ENCODE results near the gene FKBP15.
"Not testable (repeated sequence)": the region's sequence is repeated elsewhere in the genome, so short reads cannot be mapped to it uniquely, and the experiment has no call there.

Gene FKBP15, protein sequence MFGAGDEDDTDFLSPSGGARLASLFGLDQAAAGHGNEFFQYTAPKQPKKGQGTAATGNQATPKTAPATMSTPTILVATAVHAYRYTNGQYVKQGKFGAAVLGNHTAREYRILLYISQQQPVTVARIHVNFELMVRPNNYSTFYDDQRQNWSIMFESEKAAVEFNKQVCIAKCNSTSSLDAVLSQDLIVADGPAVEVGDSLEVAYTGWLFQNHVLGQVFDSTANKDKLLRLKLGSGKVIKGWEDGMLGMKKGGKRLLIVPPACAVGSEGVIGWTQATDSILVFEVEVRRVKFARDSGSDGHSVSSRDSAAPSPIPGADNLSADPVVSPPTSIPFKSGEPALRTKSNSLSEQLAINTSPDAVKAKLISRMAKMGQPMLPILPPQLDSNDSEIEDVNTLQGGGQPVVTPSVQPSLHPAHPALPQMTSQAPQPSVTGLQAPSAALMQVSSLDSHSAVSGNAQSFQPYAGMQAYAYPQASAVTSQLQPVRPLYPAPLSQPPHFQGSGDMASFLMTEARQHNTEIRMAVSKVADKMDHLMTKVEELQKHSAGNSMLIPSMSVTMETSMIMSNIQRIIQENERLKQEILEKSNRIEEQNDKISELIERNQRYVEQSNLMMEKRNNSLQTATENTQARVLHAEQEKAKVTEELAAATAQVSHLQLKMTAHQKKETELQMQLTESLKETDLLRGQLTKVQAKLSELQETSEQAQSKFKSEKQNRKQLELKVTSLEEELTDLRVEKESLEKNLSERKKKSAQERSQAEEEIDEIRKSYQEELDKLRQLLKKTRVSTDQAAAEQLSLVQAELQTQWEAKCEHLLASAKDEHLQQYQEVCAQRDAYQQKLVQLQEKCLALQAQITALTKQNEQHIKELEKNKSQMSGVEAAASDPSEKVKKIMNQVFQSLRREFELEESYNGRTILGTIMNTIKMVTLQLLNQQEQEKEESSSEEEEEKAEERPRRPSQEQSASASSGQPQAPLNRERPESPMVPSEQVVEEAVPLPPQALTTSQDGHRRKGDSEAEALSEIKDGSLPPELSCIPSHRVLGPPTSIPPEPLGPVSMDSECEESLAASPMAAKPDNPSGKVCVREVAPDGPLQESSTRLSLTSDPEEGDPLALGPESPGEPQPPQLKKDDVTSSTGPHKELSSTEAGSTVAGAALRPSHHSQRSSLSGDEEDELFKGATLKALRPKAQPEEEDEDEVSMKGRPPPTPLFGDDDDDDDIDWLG

GRCh38 chr9:113221003-113221799, at the start of gene FKBP15, which contains the start of gene SLC31A1:
Gene FKBP15 (minus strand): TSS chr9:113221277. CDS start chr9:113221243, 34 bp downstream.
Gene SLC31A1 (plus strand): TSS chr9:113221544. CDS start chr9:113256149, 34,605 bp downstream.
- peak; percentile 80 for DNase-seq

DNA sequence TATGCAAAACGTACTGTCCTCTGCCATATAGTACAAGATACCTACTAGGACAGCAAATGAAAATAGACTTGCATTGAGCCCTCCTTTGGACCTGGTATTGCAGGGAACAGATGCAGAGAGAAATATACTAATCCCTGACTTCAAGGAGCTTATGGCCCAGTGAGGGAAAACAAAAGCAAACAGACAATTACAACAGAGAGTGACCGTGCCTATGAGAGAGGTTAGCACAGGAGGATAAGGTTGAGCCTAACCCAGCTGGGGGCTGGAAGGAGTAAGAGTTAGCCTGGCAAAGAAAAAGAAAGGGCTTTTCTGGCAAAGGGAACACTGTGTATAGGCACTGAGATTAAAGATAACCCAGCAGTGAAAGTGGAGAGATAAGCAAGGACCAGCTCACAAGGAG, 48.8 kb upstream of the FKBP15 start:
- no peak for DNase-seq

GRCh38 chr9:113269355-113269754, 48.3 kb upstream of the FKBP15 start:
- DNase-seq: no peak

- DNase-seq: no peak
These were observed 47.0 kb upstream of the FKBP15 start for GRCh38 chr9:113267911-113268566.

- DNase-seq: no peak
These were observed 45.1 kb upstream of the FKBP15 start for GRCh38 chr9:113266174-113266573.

DNA sequence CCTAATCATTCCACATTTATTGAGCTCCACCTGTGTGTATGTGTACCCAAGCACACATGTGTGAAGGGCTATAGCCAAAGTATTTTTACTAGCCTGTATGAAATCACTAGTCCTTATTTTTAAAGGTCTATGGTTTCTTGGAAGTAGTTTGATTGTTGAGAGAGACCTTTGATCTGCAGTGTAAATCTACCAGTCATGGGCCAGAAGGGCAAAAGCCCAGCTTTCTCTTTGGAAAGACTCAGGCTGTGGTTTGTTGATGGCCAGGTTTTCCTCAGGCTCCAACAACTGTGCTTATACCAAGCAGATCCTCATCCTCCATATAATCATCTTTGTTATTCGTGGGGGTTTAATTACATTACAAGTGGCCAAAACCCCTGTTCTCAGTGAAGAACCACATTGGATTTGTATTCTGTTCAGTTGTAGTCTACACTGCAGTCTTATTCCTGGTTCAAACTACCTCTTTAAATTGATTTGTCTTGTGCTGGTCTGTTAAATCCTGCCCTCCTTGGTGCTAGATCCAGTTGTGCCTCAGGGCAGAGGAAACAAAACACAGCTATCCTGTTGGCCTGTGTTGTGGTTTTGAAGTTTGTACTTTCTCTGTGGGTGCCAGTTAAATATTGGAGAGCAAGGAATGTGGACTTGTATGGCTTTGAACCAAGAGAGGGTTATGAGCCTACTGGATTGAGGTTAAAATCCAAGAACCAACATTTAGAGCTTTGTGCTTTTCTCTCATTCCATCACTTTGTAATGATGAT, 41.0 kb upstream of the FKBP15 start:
- no peak for DNase-seq

DNA sequence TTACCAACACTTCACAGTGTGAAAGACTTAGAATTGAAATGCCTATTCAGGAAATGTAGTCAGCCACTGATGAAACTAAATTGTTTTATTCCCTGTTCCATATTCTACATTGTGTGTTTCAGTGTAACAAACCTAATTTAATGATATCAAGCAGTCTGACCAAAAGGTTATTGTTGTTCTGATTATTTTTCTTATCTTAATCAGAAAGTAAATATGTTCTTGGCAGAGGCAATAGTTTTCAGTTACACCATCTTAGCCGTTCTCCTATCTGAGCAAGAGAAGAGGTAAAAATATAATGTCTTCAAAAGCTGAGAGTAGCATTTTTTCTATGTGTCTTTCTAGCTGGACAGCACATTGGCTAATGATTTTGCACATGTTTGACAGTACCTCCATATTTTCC, 37.2 kb upstream of the FKBP15 start:
- no peak for DNase-seq

- DNase-seq: no peak
These were observed 36.8 kb upstream of the FKBP15 start for GRCh38 chr9:113257863-113258262.

- DNase-seq: no peak
These were observed 34.4 kb upstream of the FKBP15 start for GRCh38 chr9:113255438-113255837.

DNA sequence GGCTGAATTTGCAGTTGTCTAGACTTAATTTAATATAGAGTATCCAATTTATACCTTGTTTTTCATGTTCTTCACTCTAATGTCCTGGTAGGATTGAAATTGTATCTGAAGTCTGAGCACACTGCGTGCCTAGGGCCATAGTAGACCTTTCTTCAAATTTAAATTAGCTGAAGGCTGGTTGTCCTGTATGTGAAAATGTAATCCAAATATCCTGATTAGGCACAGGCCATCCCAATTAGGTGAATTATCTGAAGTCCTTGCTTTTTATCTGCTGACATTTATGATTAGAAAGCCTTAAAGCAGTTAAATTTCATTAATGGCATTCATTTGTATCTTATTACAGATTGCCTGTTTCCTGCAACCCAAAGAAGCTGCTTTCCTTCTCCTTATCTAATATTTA, 33.9 kb upstream of the FKBP15 start:
- no peak for DNase-seq

- no peak for DNase-seq
These were observed 29.7 kb upstream of the FKBP15 start for GRCh38 chr9:113250807-113251206.

DNA sequence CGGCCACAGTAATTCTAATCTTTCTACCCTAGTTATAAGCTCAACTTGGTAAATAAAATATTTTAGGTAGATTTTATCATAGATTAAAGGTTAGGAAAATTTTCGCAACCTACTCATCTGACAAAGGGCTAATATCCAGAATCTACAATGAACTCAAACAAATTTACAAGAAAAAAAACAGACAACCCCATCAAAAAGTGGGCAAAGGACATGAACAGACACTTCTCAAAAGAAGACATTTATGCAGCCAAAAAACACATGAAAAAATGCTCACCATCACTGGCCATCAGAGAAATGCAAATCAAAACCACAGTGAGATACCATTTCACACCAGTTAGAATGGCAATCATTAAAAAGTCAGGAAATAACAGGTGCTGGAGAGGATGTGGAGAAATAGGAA, 28.6 kb upstream of the FKBP15 start:
- DNase-seq: not testable (repeated sequence)

- no peak for DNase-seq
These were observed 26.6 kb upstream of the FKBP15 start for GRCh38 chr9:113247640-113248039.

DNA sequence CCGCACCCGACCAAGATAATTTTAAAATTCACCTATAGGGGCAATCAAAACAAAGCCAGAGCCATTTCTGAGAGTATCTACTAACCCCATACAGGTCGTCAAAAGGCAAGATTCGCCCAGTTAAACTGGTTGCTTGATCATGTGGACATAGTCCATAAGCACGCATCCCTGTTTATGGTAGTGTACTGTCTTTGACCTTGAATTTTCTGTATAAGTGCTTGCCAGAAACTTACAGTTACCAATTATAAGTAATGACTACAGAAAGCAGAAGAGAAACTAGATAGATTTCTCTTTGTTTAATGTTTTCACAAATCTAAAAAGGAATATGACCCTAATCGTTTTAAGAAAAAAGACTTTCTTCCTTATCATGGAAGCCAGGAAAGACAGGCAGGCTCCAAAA, 25.9 kb upstream of the FKBP15 start:
- DNase-seq: no peak

DNA sequence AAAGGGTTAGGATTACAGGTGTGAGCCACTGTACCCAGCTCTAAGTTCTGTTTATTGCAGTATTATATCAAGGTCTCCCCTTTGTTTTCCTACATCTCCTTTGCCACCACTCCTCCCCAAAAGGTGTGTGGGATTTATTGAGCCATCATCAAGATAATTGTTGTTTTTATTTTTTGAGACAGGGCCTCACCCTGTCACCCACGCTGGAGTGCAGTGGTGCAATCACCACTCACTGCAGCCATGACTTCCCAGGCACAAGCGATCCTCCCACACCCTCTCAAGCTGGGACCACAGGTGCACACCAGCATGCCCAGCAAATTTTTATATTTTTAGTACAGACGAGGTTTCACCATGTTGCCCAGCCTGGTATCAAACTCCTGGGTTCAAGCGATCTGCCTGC, 24.8 kb upstream of the FKBP15 start:
- no peak for DNase-seq

- DNase-seq: no peak
These were observed 23.5 kb upstream of the FKBP15 start for GRCh38 chr9:113244556-113244955.

DNA sequence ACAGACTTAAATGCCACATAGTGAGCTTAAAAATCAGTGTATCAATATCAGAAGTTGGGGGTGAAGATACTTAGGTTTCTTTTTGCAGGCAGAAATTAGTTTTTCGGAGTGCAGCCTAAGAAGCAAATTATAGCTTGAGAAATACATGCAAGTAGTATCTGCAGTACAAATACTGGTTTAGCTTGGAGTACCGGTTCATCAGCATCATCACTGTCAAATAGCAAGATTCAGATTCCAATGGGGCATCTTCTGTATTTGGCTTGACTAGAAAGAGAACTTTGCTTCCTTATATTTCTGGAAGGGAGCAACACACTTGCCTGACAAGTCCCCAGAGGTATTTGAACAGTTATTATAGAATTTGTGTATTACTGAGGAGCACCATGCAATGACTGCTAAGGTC, 20.1 kb upstream of the FKBP15 start:
- no peak for DNase-seq

- no peak for DNase-seq
These were observed 17.8 kb upstream of the FKBP15 start for GRCh38 chr9:113238859-113239232.

GRCh38 chr9:113238202-113238858, 17.3 kb upstream of the FKBP15 start:
- DNase-seq: no peak

GRCh38 chr9:113237026-113237425, 15.9 kb upstream of the FKBP15 start:
- DNase-seq: no peak

Measured in NCI-H2081 treated with DMSO at 0.1 percent for 48 hours (cell line).